ENCODE results near the gene NEK6.

DNA sequence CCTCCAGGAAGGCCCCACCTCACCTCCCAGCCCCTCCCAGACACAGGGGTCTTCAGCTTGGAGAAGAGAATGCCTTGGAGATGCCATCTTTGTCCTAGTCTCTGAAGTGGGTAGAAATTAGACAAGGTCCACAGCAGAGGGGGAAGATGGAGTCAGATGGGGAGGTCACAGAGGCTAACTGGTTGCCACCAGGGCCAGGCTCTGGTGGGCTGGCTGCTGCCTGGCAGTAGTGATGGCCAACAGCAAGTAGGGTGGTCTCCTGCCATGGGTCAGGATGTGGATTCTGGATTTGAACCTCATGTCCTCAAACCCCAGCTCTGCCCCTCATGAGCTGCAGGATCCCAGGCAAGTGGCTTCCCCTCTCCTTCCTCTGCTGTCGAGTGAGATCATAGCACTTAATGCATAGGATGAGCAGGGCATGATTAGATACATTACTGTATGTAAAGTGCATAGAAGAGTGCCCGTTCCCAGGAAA lies 38.7 kb upstream of the NEK6 start:
- TF ChIP-seq POLR2A (IDR thresholded peaks at IDR 0.05) (no peak), POLR2AphosphoS5 (IDR thresholded peaks at IDR 0.05) (no peak)

Measured in spleen (tissue), 3 donors.